HL-60/S4 treated with retinoic acid at 250 ng/mL for 4 days and 3 days (cell line): Measurements from ENCODE around the gene PSME1.

ENCODE experiments used
- in situ Hi-C: fragments of 300-500 bp; cut with MboI; formaldehyde crosslinking; loops from 2 replicates; pipeline ENCODE4 v1.7.0; 2022; ENCODE audit warnings: low sequenced_read_pairs

Gene PSME1

DNA sequence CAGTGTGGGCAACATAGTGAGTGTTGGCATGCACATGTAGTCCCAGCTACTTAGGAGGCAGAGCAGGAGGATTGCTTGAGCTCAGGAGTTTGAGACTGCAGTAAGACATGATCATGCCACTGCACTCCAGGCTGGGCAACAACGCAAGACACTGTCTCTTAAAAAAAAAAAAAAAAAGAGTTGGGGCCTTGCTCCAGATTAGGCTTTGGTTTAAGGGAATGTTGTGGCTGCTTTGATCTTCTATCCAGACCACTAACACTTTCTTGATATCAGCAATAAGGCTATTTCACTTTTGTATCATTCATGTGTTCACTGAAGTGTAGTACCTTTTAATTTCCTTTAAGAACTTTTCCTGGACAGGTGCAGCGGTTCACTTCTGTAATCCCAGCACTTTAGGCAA is 8.3 kb upstream of the PSME1 start:
- in situ Hi-C loops: no loop called here

DNA sequence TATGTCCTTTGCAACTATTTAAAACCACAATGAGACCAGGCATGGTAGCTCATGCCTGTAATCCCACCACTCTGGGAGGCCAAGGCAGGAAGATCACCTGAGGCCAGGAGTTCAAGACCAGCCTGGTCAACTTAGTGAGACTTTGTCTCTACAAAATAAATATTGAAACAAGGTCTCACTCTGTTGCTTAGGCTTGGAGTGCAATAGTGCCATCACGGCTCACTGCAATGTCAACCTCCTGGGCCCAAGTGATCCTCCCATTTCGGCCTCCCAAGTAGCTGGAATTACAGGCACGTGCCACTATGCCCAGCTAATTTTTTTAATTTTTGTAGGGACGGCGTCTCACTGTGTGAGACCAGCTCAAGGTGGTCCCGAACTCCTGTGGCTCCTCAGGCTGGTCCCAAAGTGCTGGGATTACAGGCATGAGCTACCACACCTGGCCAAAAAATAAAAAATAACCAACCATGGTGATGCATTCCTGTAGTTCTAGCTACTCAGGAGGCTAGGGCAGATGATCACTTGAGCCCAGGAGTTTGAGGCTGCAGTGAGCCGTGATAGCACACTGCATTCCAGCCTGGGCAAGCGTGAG is 6.5 kb upstream of the PSME1 start:
- in situ Hi-C loops: no loop called here

DNA sequence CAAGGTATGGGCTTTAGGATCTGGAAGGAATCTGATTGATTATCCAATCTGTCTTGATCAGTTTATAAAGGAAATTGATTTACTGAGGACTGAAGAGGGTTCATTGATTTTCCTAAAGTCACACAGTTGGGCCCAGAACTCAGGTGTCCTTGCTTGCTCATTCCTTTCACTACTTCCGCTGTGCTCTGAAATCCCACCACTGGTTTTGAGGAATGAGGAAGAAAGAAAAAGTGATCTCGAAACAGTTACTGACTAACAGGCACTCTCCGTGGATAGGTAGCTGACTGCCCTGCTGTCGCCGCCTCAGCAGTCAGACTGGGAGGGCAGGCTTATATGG is 5.6 kb upstream of the PSME1 start, which contains the start of gene FITM1:
Gene FITM1, plus strand, starts transcription at position 280 of the 337 bp plus-strand sequence. CDS start 905 bp downstream, outside the sequence.
- in situ Hi-C loops: no loop called here

DNA sequence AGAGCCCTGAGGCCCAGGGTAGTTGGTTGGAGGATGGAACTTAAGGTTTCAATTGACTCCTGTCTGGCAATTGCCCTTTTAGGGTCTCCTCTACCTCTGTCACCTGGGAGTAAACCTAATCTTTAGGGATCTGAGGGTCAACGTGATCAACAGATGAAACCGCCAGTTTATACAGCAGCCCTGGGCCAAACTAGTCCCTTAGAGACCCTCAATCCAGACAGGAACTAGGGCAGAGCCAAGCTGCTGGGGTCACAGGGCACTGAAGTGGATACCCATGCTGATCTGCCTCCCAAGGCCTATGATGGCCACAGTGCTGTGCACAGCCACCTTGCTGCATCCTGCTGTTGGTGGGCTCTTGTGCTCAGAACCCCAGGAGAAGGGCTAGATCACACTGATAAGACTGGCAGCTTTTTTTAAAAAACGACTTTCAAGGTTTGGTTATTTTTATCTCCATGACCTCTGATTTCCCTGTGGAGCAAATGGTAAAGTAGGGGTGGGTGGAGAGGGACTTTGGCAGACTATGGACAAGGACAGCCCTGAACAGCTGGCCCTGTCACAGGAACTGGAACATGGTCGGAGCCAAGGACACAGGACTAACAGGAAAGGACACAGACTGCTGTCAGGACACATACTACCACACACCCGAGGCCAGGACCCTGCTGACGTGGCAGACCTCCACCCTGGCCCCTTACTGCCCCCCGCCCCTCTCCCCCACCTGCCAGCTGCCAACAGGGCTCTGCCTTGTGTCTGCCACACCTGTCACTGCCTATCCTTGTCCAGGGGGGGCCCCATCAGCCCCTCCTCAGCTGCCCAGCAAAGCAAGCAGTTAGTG is 5.1 kb upstream of the PSME1 start:
- in situ Hi-C loops: no loop called here

DNA sequence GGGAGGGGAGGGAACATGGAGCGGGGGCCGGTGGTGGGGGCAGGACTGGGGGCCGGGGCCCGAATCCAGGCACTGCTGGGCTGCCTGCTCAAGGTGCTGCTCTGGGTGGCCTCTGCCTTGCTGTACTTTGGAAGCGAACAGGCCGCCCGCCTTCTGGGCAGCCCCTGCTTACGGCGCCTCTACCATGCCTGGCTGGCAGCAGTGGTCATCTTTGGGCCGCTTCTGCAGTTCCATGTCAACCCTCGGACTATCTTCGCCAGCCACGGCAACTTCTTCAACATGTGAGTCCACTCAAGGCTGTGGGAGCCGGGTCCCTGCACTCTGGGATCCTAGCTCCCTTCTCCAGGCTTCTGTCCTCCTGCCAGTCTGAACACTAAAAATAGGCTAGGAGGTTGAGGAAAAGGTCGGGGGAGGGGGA is 4.4 kb upstream of the PSME1 start:
- in situ Hi-C loops: no loop called here

DNA sequence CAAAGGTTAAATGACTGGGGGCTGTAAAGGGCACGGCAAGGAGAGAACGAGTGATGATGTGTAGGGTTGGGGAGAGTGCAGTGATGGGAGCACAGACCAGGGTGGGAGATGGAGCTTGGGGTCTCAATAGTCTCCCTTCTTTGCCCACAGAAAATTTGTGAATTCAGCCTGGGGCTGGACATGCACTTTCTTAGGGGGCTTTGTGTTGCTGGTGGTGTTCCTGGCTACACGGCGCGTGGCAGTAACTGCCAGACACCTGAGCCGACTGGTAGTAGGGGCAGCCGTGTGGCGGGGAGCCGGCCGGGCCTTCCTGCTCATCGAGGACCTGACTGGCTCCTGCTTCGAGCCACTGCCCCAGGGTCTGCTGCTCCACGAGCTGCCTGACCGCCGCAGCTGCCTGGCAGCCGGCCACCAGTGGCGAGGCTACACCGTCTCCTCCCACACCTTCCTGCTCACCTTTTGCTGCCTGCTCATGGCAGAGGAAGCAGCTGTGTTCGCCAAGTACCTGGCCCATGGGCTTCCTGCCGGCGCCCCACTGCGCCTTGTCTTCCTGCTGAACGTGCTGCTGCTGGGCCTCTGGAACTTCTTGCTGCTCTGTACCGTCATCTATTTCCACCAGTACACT is 3.8 kb upstream of the PSME1 start:
- in situ Hi-C loops: no loop called here

DNA sequence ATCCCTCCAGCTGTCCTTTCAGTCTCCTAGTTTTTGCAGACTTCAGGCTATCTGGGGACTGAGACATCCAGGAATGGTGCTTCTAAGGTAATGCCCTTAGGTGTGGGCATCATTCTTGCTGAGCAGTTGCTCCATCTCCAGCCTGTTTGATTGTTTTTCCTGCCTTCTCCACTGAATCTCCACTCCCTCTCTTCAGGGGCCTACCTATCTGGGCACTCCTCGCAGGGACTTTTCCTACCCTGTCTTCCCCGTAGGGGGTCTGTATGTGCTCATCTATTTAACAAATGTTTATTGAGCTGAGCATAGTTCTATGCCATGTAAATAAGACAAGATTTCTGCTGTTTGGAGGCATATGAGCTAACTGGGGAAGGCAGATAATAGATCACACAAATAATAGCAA is 3.0 kb upstream of the PSME1 start:
- in situ Hi-C loops: no loop called here

DNA sequence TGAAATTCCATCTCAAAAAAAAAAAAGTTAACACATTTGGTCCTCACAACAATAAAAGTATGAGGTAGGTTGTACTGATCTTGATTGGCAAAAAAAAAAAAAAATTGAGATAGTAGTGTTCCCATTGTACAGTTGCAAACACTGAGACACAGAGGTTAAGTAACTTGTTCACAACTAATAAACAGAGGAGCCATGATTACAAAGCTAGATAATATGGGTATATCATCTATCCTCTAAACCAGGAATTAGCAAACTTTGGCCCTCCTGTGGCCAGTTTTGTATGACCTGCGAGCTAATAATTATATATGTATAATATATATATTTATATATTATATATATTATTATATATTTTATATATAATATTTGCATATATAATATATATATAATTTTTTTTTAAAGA is 2.3 kb upstream of the PSME1 start:
- in situ Hi-C loops: no loop called here

DNA sequence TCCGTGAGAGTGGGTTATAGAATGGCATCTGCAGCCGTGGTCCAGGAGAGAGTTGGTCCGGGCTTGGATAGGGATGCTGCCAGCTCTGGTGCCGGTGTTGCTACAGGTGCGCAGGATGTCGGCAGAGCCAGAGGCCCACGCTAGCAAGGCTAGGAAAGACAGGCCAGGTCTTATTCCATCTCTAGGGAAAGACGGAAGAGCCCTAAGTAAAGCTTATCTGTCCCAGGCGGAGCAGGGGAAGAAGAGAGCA is 485 bp upstream of the PSME1 start:
- in situ Hi-C loops: no loop called here

DNA sequence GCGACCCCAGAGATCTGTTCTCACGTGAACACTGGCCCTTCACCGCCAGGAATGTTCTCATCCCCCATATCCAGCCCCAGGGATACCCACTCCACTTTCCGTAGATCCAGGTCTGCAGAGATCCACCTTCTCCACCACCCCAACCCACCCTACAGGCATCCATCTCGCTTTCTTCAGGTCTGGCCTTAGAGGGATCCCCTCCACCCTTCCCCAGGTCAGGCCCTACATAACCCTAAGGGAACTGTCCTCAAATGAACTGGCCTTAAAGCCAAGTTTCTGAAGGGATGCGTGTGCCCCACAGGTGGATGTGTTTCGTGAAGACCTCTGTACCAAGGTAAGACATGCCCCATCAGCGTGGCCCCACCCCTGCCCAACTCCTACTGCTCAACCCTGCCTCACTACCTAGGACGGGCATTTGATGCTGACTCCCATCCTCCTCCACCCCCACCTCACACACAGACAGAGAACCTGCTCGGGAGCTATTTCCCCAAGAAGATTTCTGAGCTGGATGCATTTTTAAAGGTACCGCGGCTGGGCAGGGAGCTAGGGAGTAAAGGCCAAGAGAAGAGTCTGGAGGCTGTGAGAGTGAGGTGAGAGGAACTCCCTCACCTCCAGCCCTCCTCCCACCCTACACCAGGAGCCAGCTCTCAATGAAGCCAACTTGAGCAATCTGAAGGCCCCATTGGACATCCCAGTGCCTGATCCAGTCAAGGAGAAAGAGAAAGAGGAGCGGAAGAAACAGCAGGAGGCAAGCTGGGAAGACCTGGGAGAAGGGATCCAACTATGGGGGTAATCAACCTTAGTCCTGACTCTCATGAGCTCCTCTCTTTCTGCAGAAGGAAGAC is 912 bp downstream of the PSME1 start:
- in situ Hi-C loops: no loop called here

DNA sequence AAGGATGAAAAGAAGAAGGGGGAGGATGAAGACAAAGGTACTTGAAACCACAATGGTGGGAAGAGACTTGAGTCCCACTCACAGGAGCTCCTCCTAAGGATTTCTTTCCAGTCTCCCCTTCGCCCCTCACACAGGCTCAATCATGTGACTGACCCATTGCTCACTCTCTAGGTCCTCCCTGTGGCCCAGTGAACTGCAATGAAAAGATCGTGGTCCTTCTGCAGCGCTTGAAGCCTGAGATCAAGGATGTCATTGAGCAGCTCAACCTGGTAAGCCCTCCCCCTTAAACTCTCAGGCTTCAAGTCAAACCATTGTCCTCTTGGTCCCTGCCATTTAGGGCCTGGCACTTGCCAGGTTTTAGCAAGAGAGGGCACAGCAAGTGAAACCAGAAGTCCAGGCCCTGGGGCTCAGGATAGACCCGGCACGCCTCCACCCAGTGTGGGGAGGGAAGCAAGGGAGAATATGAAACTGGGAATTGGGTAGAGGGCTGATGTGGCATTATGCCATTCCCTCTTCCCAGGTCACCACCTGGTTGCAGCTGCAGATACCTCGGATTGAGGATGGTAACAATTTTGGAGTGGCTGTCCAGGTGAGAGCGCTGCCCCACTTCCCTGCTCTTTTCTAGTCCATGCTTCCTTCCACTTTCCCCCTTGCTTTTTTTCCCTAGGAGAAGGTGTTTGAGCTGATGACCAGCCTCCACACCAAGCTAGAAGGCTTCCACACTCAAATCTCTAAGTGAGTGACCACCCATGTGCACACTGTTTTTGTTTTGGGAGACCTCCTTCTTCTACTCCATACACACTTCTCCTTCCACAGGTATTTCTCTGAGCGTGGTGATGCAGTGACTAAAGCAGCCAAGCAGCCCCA is 1.8 kb downstream of the PSME1 start:
- in situ Hi-C loops: no loop called here

DNA sequence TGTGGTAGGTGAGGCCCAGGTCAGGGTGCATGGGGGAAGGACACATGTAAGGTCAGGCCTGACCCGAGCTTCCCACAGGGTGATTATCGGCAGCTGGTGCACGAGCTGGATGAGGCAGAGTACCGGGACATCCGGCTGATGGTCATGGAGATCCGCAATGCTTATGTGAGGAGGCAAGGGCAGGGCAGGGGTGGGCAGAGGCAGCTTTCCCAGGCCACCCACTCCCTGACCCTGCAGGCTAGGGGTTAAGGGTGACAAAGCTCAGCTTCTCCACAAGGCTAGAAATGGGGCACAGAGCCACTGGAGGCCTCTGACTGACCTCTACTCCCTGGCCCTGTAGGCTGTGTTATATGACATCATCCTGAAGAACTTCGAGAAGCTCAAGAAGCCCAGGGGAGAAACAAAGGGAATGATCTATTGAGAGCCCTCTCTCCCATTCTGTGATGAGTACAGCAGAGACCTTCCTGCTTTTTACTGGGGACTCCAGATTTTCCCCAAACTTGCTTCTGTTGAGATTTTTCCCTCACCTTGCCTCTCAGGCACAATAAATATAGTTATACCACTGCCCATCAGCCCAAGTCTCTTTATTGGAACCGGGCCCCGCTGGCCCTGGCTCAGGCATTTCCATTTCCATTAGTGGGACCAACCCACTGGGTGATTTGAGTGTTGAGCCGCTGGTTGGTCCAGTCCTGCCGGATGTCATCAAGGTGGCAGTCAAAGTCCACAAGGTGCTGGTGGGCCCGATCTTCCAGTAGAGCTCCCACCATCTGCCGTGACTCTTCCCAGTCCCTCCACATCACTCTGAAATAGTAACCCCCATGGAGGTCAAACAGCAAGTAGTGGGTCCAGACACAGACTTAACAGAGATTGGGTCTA is 2.6 kb downstream of the PSME1 start:
- in situ Hi-C loops: no loop called here

DNA sequence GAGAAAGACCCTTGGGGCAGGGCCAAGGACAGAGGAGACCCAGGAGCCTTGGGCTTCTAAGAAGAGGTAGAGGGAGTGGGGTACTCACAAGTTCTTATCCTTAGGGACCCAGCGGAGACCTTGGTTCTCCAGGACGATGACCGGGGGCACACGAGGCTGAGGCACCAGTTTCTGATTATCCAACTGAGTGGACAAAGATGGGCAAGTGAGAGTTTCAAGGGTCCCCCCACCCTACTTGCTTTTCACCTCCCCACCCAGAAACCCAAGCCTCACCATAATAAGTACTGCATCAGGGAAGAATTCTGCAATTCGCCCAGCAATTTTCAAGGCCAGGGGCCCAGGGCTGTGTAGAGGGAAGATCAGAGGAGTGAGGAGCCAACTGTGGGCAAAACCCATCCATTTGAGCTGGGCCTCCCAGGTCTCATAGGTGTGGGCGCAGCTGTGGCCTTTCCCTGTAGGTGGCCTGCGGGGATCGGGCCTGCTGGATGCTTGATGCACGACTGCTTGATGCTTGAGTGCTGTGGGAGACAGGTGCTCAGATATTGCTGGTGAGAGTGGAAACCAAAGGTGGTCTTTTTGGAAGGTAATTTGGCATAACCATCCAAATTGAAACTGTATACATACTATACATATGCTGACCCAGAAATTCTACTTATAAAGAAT is 3.4 kb downstream of the PSME1 start:
- in situ Hi-C loops: no loop called here

DNA sequence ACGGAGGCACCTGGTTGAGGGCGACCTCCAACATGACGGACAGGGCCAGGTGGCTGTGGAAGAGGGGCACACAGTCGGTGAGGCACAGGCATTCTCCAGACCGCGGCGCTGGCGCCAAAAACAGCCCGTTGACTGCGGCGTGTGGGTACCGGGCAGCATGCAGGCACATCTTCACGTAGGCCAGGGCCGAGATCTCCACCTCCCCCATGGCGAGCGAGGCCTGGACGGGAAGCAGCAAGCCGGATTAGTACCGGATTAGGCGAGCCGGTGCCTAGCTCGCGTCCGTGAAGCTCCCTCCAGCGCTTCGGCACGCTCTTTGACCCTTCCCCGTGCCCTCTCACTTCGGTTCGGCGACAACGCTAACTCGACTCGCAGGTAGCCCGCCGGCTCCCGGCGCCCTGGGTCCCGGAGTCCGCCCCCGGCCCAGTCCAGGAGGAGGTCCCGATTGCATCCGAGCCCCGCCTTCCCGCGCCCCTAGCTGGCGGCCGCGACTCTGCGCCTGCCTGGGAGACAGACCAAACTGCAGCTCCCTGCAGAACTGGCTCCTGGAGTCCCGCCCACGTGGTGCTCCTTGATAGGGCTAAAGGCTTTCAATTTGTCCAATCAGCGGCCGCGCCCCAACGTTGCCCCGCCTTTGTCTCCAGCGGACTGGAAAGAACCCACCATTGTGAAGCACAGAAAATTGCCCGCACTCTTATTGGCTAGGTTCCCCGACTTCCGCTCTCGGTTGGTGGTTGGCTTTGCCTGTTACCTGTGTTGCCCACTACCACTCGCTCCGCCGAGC is 5.3 kb downstream of the PSME1 start, which contains the start of gene EMC9:
Gene EMC9, minus strand, starts transcription at position 495 of the 784 bp plus-strand sequence. Its CDS starts 287 bp downstream, at position 208.
- in situ Hi-C loops: no loop called here

DNA sequence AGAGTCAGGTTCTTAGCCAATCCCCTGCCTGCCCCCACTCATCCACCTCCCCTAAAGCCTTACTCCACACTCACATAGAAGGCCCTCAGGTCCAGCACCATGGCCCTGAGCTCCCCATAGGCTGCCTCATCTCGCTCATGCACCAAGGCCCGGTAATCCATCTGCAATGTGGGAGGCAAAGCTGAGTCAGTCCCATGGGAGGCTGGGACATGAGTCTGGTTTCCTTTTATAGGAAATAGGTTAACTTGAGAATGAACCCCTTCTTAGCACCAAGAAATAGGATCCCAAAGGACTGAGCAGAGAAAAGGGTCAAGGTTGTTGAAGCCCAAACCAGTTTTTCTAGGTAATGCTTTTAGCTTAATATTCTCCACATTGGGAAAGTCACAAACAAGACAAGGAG is 7.5 kb downstream of the PSME1 start:
- in situ Hi-C loops: no loop called here

DNA sequence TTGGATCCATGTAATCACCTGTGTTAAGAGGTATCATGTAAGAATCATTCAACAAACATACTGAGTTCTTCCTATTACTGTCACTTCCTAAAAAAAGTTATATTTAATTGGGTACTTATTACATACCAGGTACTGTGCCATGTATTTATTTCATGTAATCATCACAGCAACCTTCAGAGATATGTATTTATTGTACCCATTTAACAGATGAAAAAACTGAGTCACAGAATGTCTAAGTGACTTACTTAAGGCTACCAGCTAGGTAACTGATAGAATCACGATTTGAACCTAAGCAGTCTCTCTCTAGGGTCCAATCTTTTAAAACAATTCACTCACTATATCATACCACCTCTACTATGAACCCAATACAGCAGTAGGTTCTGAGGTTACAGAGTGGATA is 8.5 kb downstream of the PSME1 start:
- in situ Hi-C loops: no loop called here

DNA sequence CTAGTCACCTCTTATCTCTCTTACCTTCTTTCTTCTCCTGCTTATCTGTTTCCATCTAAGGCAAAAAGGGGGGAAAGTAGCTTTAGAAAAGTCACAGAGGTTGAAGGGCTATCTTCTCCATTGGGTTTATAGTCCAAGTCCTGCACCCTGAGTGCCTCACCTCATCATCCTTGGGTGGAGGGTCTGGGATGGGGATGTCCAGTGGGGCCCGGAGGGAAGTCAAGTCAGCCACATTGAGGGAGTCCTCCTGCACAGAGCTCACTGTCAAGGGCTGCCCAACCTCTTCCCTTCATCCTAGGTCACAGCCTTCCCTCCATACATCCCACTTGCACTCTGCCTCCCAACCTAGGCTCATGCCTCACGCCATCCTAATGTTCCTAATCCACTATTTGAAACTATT is 9.2 kb downstream of the PSME1 start:
- in situ Hi-C loops: no loop called here
